ENCODE data around the gene RETREG3. TPM values are rescaled to one million over a fixed set of nuclear protein-coding genes. Genes with fewer than 3 reads are reported as not detected.

RETREG3 gene
- total RNA-seq, 6 experiments from 2014 or later, result 42.5 to 61.1 (median 48.9) TPM

- no peak for TF ChIP-seq CTCF (IDR thresholded peaks at IDR 0.05)
- H3K4me3 Mint-ChIP-seq, result no peak overlapping the region
- peaks cover 55% of the 10 kb centered on the region for H3K4me1 Mint-ChIP-seq (ENCODE audit: low read depth)
- H3K9me3 Mint-ChIP-seq, result peaks cover 4% of the 10 kb centered on the region; the same call in 1 of the 2 replicates
- H3K27me3 Mint-ChIP-seq (ENCODE audit: insufficient read depth), result peaks cover 3% of the 10 kb centered on the region; the same call in 1 of the 2 replicates
- H3K27ac Mint-ChIP-seq, result no peak overlapping the region
- no peak for DNase-seq
- H3K36me3 Mint-ChIP-seq (ENCODE audit: low read depth), result peaks cover 54% of the 10 kb centered on the region
These were observed 43.5 kb downstream of the RETREG3 start for GRCh38 chr17:42565523-42566214.

GRCh38 chr17:42564815-42565522 is 44.2 kb downstream of the RETREG3 start:
- no peak overlapping the region for H3K27ac Mint-ChIP-seq
- 0 out of 2 replicates have a peak overlapping the region, but pooled peaks have one; percentile 30 for H3K4me3 Mint-ChIP-seq
- no peak for DNase-seq
- peaks cover 3% of the 10 kb centered on the region; the same call in 1 of the 2 replicates for H3K27me3 Mint-ChIP-seq (ENCODE audit: insufficient read depth)
- H3K4me1 Mint-ChIP-seq (ENCODE audit: low read depth), result peaks cover 59% of the 10 kb centered on the region
- TF ChIP-seq CTCF (IDR thresholded peaks at IDR 0.05), result no peak
- H3K9me3 Mint-ChIP-seq, result peaks cover 4% of the 10 kb centered on the region; the same call in 1 of the 2 replicates
- peaks cover 47% of the 10 kb centered on the region for H3K36me3 Mint-ChIP-seq (ENCODE audit: low read depth)

GRCh38 chr17:42563950-42564349 is 45.2 kb downstream of the RETREG3 start:
- H3K27me3 Mint-ChIP-seq (ENCODE audit: insufficient read depth), result peaks cover 2% of the 10 kb centered on the region; the same call in 1 of the 2 replicates
- peaks cover 55% of the 10 kb centered on the region for H3K4me1 Mint-ChIP-seq (ENCODE audit: low read depth)
- H3K9me3 Mint-ChIP-seq, result peaks cover 4% of the 10 kb centered on the region; the same call in 1 of the 2 replicates
- H3K27ac Mint-ChIP-seq, result peak overlapping the region; percentile 90
- peaks cover 37% of the 10 kb centered on the region for H3K36me3 Mint-ChIP-seq (ENCODE audit: low read depth)
- DNase-seq, result no peak
- H3K4me3 Mint-ChIP-seq, result peak overlapping the region; percentile 92
- no peak for TF ChIP-seq CTCF (IDR thresholded peaks at IDR 0.05)

- DNase-seq, result no peak
- Mint-ChIP-seq H3K9me3 (peaks cover 4% of the 10 kb centered on the region; the same call in 1 of the 2 replicates), H3K27me3 (ENCODE audit: insufficient read depth) (peaks cover 2% of the 10 kb centered on the region; the same call in 1 of the 2 replicates), H3K4me1 (ENCODE audit: low read depth) (peaks cover 51% of the 10 kb centered on the region), H3K36me3 (ENCODE audit: low read depth) (peaks cover 33% of the 10 kb centered on the region), H3K4me3 (peak overlapping the region; percentile 92), H3K27ac (peak overlapping the region; percentile 90)
- TF ChIP-seq CTCF (IDR thresholded peaks at IDR 0.05), result no peak
These were observed 45.6 kb downstream of the RETREG3 start for GRCh38 chr17:42563543-42563942.

- no peak for TF ChIP-seq CTCF (IDR thresholded peaks at IDR 0.05)
- Mint-ChIP-seq H3K27me3 (ENCODE audit: insufficient read depth) (peaks cover 2% of the 10 kb centered on the region; the same call in 1 of the 2 replicates), H3K36me3 (ENCODE audit: low read depth) (peaks cover 33% of the 10 kb centered on the region), H3K4me1 (ENCODE audit: low read depth) (peaks cover 50% of the 10 kb centered on the region), H3K4me3 (peak overlapping the region; percentile 92), H3K9me3 (peaks cover 4% of the 10 kb centered on the region; the same call in 1 of the 2 replicates), H3K27ac (peak overlapping the region; percentile 90)
- no peak for DNase-seq
These were observed 46.0 kb downstream of the RETREG3 start for GRCh38 chr17:42563143-42563509.

Data from HFFc6 (cell line).